Neural cell (in vitro differentiated cells): ENCODE data around the gene ARMH3.

ENCODE experiments used
- CTCF ChIP-seq: fragments of 450-650 bp; IDR thresholded peaks from 2 replicates; pipeline ENCODE4 v1.5.1; 2014; ENCODE audit warnings: antibody characterized with exemption, mild to moderate bottlenecking, moderate library complexity; ENCODE audit not compliant: poor library complexity, severe bottlenecking
- EP300 ChIP-seq: fragments of 450-650 bp; conservative IDR thresholded peaks from 2 replicates; pipeline ENCODE4 v1.6.1; 2014; ENCODE audit warnings: antibody characterized with exemption, mild to moderate bottlenecking, moderate library complexity; ENCODE audit not compliant: poor library complexity, severe bottlenecking
- EZH2 ChIP-seq: fragments of 200-600, 300-800 bp; shearing (Covaris generic), sonication (generic); IDR thresholded peaks from 2 replicates; pipeline ENCODE4 v1.6.1; 2014; ENCODE audit warnings: antibody characterized with exemption, low read length, borderline replicate concordance, mild to moderate bottlenecking; ENCODE audit not compliant: insufficient read depth, poor library complexity, severe bottlenecking
- MXI1 ChIP-seq: fragments of 450-650 bp; conservative IDR thresholded peaks from 2 replicates; pipeline ENCODE4 v1.6.1; 2014; ENCODE audit warnings: antibody characterized with exemption, mild to moderate bottlenecking; ENCODE audit not compliant: poor library complexity, severe bottlenecking
- POLR2AphosphoS5 ChIP-seq: IDR thresholded peaks from 2 replicates; pipeline ENCODE4 v1.6.1; 2012
- RAD21 ChIP-seq: fragments of 450-650 bp; conservative IDR thresholded peaks from 2 replicates; pipeline ENCODE4 v1.6.1; 2014; ENCODE audit warnings: antibody characterized with exemption, mild to moderate bottlenecking, moderate library complexity
- SMC3 ChIP-seq: fragments of 450-650 bp; conservative IDR thresholded peaks from 2 replicates; pipeline ENCODE4 v1.6.1; 2014; ENCODE audit warnings: antibody characterized with exemption, mild to moderate bottlenecking, moderate library complexity; ENCODE audit not compliant: poor library complexity
- TAF1 ChIP-seq: IDR thresholded peaks from 2 replicates; pipeline ENCODE4 v1.6.1; 2012; ENCODE audit warnings: low read depth
- TF ChIP-seq, protein P1 (sequence below): IDR thresholded peaks from 2 replicates; pipeline ENCODE4 v1.6.1; 2012; ENCODE audit warnings: borderline replicate concordance

DNA sequence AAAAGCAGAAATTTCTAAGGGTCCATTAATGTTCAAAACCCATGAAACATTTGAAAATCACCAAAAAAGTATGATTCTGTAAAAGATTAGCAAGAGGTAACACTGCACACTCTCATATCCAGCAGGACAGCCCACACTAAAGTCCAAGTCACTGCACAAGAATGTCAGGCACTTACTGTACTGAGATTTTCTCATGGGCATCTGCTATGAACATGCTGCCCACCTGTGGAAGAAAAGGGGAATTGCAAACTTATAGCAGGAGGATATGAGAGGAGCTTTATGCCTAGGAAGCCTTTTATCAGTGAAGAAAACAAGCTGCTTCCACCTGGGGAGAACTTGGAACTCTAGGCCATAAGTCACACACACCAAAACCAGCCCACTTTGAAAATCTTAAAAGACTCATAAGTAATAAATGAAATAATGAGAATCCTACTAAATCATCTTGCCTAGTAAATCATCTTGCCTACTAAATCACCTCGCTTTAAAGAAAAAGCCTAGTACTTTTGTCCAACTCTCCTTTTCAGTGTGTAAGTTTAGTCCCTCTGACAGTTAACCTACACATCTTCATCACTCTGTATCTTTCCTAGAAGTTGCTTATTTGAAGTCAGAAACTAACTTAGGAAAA, 46.1 kb downstream of the ARMH3 start:
- TF ChIP-seq CTCF (peak; percentile 94), EP300 (no peak), SMC3 (peak; percentile 97), MXI1 (peak; percentile 35), RAD21 (peak; percentile 97), EZH2 (no peak), POLR2AphosphoS5 (no peak), TAF1 (no peak)
- TF ChIP-seq, protein P1, sequence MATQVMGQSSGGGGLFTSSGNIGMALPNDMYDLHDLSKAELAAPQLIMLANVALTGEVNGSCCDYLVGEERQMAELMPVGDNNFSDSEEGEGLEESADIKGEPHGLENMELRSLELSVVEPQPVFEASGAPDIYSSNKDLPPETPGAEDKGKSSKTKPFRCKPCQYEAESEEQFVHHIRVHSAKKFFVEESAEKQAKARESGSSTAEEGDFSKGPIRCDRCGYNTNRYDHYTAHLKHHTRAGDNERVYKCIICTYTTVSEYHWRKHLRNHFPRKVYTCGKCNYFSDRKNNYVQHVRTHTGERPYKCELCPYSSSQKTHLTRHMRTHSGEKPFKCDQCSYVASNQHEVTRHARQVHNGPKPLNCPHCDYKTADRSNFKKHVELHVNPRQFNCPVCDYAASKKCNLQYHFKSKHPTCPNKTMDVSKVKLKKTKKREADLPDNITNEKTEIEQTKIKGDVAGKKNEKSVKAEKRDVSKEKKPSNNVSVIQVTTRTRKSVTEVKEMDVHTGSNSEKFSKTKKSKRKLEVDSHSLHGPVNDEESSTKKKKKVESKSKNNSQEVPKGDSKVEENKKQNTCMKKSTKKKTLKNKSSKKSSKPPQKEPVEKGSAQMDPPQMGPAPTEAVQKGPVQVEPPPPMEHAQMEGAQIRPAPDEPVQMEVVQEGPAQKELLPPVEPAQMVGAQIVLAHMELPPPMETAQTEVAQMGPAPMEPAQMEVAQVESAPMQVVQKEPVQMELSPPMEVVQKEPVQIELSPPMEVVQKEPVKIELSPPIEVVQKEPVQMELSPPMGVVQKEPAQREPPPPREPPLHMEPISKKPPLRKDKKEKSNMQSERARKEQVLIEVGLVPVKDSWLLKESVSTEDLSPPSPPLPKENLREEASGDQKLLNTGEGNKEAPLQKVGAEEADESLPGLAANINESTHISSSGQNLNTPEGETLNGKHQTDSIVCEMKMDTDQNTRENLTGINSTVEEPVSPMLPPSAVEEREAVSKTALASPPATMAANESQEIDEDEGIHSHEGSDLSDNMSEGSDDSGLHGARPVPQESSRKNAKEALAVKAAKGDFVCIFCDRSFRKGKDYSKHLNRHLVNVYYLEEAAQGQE: no peak
